GM12878 (cell line): ENCODE results near the gene LHFPL3. TPM values are rescaled to one million over a fixed set of nuclear protein-coding genes. Genes with fewer than 3 reads are reported as not detected.

Experiments
- ATAC-seq: fragments of 200-7000 bp; cut with Tn5 transposase; 3 replicates; pipeline ENCODE4 v1.9.1; 2020; ENCODE audit warnings: mild to moderate bottlenecking, moderate library complexity
- BruUV-seq: library from RNA; stranded (reverse); fragments of 400-500 nt; replicated peaks from 2 replicates; lab custom pipeline; 2021; lab: Mats Ljungman, UMichigan
- CTCF ChIA-PET: fragments of 300-600 bp; sonication (Branson Sonifier 250); formaldehyde crosslinking; extraction: SDS; loops from one replicate; lab custom pipeline; 2021; ENCODE audit warnings: inconsistent platforms; lab: Yijun Ruan, JAX
- POLR2A ChIA-PET: fragments of 350-600 bp; formaldehyde crosslinking; extraction: SDS; loops from one replicate; lab custom pipeline; 2021; ENCODE audit warnings: inconsistent platforms; lab: Charles Lee
- RAD21 ChIA-PET: fragments of 300-600 bp; sonication (Branson Sonifier 250); formaldehyde crosslinking; loops from one replicate; lab custom pipeline; 2023; ENCODE audit warnings: antibody characterized with exemption; ENCODE audit not compliant: unreplicated experiment; lab: Charles Lee
- SMC1A ChIA-PET: fragments of 300-600 bp; sonication (Branson Sonifier 250); formaldehyde crosslinking; loops from one replicate; lab custom pipeline; 2023; ENCODE audit not compliant: unreplicated experiment, uncharacterized antibody; lab: Charles Lee
- DNase-seq: peaks from one replicate; pipeline ENCODE4 v3.0.0-alpha.2; 2011; ENCODE audit warnings: low read depth, low spot score
- FAIRE-seq: peaks from 3 replicates; lab custom pipeline; 2011; peaks lifted over from hg19 to GRCh38; lab: Jason Lieb, UNC
- H2AFZ ChIP-seq: 2 replicates; pipeline ENCODE4 v1.6.0; 2011; ENCODE audit warnings: low read depth, low read length, control low read depth; ENCODE audit not compliant: control insufficient read depth
- H3K27ac ChIP-seq: 2 replicates; pipeline ENCODE4 v1.5.1; 2011; ENCODE audit warnings: control low read depth; ENCODE audit not compliant: control insufficient read depth, insufficient read depth
- H3K27me3 ChIP-seq, 2 experiments: replicated peaks in 1 of 2; 2 replicates each; pipeline versions ENCODE4 v1.6.0 to v1.6.1; 2011; ENCODE audit warnings: low read length in 1 of 2; ENCODE audit not compliant: control insufficient read depth in 2 of 2, insufficient read depth in 2 of 2
- H3K36me3 ChIP-seq, 2 experiments: 2 replicates each; pipeline ENCODE4 v1.5.1; 2011; ENCODE audit warnings: low read length in 1 of 2; ENCODE audit not compliant: control insufficient read depth in 2 of 2, insufficient read depth in 2 of 2
- H3K4me1 ChIP-seq: 2 replicates; pipeline ENCODE4 v1.6.1; 2011; ENCODE audit warnings: mild to moderate bottlenecking, low read length, moderate library complexity, mixed read lengths; ENCODE audit not compliant: control insufficient read depth, insufficient read depth
- H3K4me2 ChIP-seq: 2 replicates; pipeline ENCODE4 v1.6.0; 2011; ENCODE audit warnings: control low read depth; ENCODE audit not compliant: control insufficient read depth, insufficient read depth
- H3K4me3 ChIP-seq: fragments of 200-600 bp; sonication (generic); 2 replicates; pipeline ENCODE4 v1.5.1; 2016
- H3K79me2 ChIP-seq: 2 replicates; pipeline ENCODE4 v1.6.0; 2011; ENCODE audit warnings: low read length; ENCODE audit not compliant: control insufficient read depth, insufficient read depth
- H3K9ac ChIP-seq: 2 replicates; pipeline ENCODE4 v1.8.0; 2011; ENCODE audit warnings: low read length, control low read depth, mixed read lengths; ENCODE audit not compliant: control insufficient read depth, insufficient read depth
- H3K9me3 ChIP-seq: replicated peaks from 3 replicates; pipeline ENCODE4 v1.5.1; 2011; ENCODE audit warnings: mild to moderate bottlenecking, low read length; ENCODE audit not compliant: control insufficient read depth, insufficient read depth
- H4K20me1 ChIP-seq: 2 replicates; pipeline ENCODE4 v1.6.0; 2011; ENCODE audit not compliant: control insufficient read depth, insufficient read depth
- ATF3 ChIP-seq: IDR thresholded peaks from 2 replicates; pipeline ENCODE4 v1.6.1; 2011; ENCODE audit warnings: low read depth, mild to moderate bottlenecking, low read length, moderate library complexity, borderline replicate concordance; ENCODE audit errors: extremely low read depth
- KLF5 ChIP-seq: fragments of 450-650 bp; IDR thresholded peaks from 2 replicates; pipeline ENCODE4 v1.6.1; 2014; ENCODE audit warnings: mild to moderate bottlenecking; ENCODE audit not compliant: partially characterized antibody
- MTA2 ChIP-seq: fragments of 450-650 bp; IDR thresholded peaks from 2 replicates; pipeline ENCODE4 v1.6.1; 2016; ENCODE audit warnings: low read depth, mild to moderate bottlenecking, moderate library complexity
- RUNX3 ChIP-seq: IDR thresholded peaks from 2 replicates; pipeline ENCODE4 v1.6.1; 2012; ENCODE audit warnings: low read length, inconsistent platforms
- YY1 ChIP-seq: IDR thresholded peaks from 2 replicates; pipeline ENCODE4 v1.6.1; 2011; ENCODE audit warnings: low read depth, mild to moderate bottlenecking, low read length
- ZBTB40 ChIP-seq: fragments of 450-650 bp; IDR thresholded peaks from 2 replicates; pipeline ENCODE4 v1.6.1; 2016; ENCODE audit warnings: mild to moderate bottlenecking, moderate library complexity, borderline replicate concordance
- ZNF207 ChIP-seq: fragments of 450-650 bp; IDR thresholded peaks from 2 replicates; pipeline ENCODE4 v1.6.1; 2014; ENCODE audit warnings: antibody characterized with exemption, mild to moderate bottlenecking, borderline replicate concordance
- ZNF384 ChIP-seq: IDR thresholded peaks from 2 replicates; pipeline ENCODE4 v1.6.1; 2012; ENCODE audit warnings: low read depth, mild to moderate bottlenecking, low read length, improper control_type of control experiment, borderline replicate concordance
- WGBS: methylation state at CpG from one replicate; pipeline ENCODE4 v1.1.6; 2016; ENCODE audit warnings: low lambda C conversion rate; ENCODE audit not compliant: insufficient replicate concordance, insufficient coverage; ENCODE audit errors: missing lambda C conversion rate; 5-methylcytosine and 5-hydroxymethylcytosine counted together
- in situ Hi-C: fragments of 300-500 bp; cut with MboI; formaldehyde crosslinking; loops from 9 replicates; pipeline ENCODE4 v1.14.3; 2018; ENCODE audit warnings: mixed read lengths
- intact Hi-C: fragments of 100-400 bp; cut with micrococcal nuclease; formaldehyde crosslinking; loops from one replicate; pipeline ENCODE4 v1.14.2; 2022; ENCODE audit not compliant: unreplicated experiment
- polyA plus RNA-seq, 11 experiments: library from polyadenylated mRNA; depleted of rRNA in 4 of 11; unstranded in 6 of 11; stranded (reverse) in 5 of 11; fragments of >200 nt; fragmentation: Nextera tagmentation in 4 of 11; fragmentation: Illumina TruSeq in 1 of 11; extraction: Ambion mirVana in 4 of 11; extraction: Trizol in 1 of 11; gene quantifications; 1 replicate in 1 of 11; 2 replicates in 10 of 11; pipeline versions ENCODE4 v1.2.1 to v1.2.3, GENCODE V29; 2011 to 2016; ENCODE audit warnings: inconsistent platforms in 2 of 11, missing spikeins in 2 of 11, low read depth in 1 of 11
- total RNA-seq, 4 experiments: library from RNA; depleted of rRNA in 3 of 4; stranded (reverse); fragments of >200 nt in 3 of 4; fragmentation: Illumina TruSeq in 1 of 4; extraction: Trizol in 1 of 4; gene quantifications; 2 replicates each; pipeline versions ENCODE4 v1.2.1 to v1.2.3, GENCODE V29; 2013 to 2021

The LHFPL3 gene
- total and polyA plus RNA-seq, 10 of the 15 experiments (the other 5 are each of a cell fraction or from before 2014, with no cell fraction given) = 0.09 TPM; not detected in 9

- POLR2A ChIA-PET = interaction anchor here (0.6 kb wide), 1 partner anchor 17 kb away, joined by 3 read pairs; no protein-coding TSS in a partner anchor
Measured at GRCh38 chr7:104901240-104901619, 572.8 kb downstream of the LHFPL3 start.

More at GRCh38 chr7:104901240-104901619, 572.8 kb downstream of the LHFPL3 start:
- Histone ChIP-seq H2AFZ (no peak overlapping the region), H4K20me1 (no peaks in the 10 kb centered on the region), H3K79me2 (no peaks in the 10 kb centered on the region), H3K4me2 (no peak overlapping the region), H3K9ac (no peak overlapping the region), H3K9me3 (no peaks in the 10 kb centered on the region; the same call in 2 of the 3 replicates), H3K4me1 (peaks cover 23% of the 10 kb centered on the region), H3K36me3 (no peaks in the 10 kb centered on the region), H3K27me3 (no peaks in the 10 kb centered on the region), H3K27ac (no peak overlapping the region), H3K4me3 (no peak overlapping the region)
- ChIA-PET RAD21 (interaction anchor here (0.5 to 10.7 kb wide), 4 partner anchors 16 to 46 kb away, joined by 3 to 147 read pairs (median 5); no protein-coding TSS in a partner anchor), CTCF (interaction anchor here (1.0 to 22.2 kb wide), 4 partner anchors 9 to 19 kb away, joined by 3 to 581 read pairs (median 153); no protein-coding TSS in a partner anchor), SMC1A (interaction anchor here (0.9 to 12.8 kb wide), 6 partner anchors 8 to 17 kb away, joined by 3 to 236 read pairs (median 13); no protein-coding TSS in a partner anchor)
- in situ Hi-C loops = no loop called here
- no peak for TF ChIP-seq ATF3
- TF ChIP-seq ZNF384 = no peak
- no peak for TF ChIP-seq MTA2
- TF ChIP-seq KLF5 = no peak
- TF ChIP-seq RUNX3 = no peak
- TF ChIP-seq ZBTB40 = no peak
- no peak for TF ChIP-seq YY1
- no peak for TF ChIP-seq ZNF207
- ATAC-seq (no peak), FAIRE-seq (no peak), DNase-seq (no peak)
- WGBS = 85% methylated on average over 3 of the region's 3 CpGs
- intact Hi-C loops = no loop called here
- BruUV-seq = no TSS peak
